AG04449 (cell line): ENCODE results near the gene LRP2.

Experiments
- CTCF ChIA-PET: fragments of 350-600 bp; formaldehyde crosslinking; extraction: SDS; loops from one replicate; lab custom pipeline; 2021; ENCODE audit warnings: antibody characterized with exemption; lab: Yijun Ruan, JAX
- POLR2A ChIA-PET: fragments of 400-600, 350-600 bp; formaldehyde crosslinking; extraction: SDS; loops from one replicate; lab custom pipeline; 2020; ENCODE audit warnings: antibody characterized with exemption, inconsistent platforms; lab: Yijun Ruan, JAX
- DNase-seq: peaks from one replicate; pipeline ENCODE4 v3.0.0-alpha.2; 2010; ENCODE audit warnings: low read depth, low spot score
- H3K4me3 ChIP-seq: 2 replicates; pipeline ENCODE4 v1.5.1; 2011; ENCODE audit warnings: low read depth, mild to moderate bottlenecking, control low read depth, low read length
- TF ChIP-seq, protein P1 (sequence below): IDR thresholded peaks from one replicate; pipeline ENCODE4 v1.5.1; 2011; ENCODE audit warnings: mild to moderate bottlenecking, moderate library complexity, low read length, control low read depth, inconsistent platforms; ENCODE audit not compliant: insufficient read depth; ENCODE audit errors: missing control alignments

Gene LRP2

DNA sequence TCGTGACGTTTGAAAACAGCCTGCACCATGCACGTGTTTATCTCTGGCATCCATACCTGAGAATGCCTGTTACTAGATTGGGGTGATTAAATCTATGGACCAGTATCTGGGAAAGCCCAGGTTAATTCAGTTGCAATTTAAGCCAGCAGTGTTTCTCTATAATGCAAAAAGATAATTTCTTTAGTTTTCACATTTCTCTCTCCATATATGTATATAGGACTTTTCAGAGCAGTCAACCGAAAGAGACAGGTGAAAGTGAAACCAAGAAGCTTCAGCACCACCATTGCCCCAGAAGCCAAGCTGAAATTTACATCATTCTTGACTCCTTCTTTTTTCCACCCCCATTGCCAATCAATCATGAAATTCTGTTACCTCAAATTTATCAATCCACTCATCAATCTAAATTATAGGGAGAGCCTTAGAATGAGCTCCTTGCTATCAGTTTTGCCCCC, 2.7 kb upstream of the LRP2 start:
- ChIA-PET CTCF (no interaction called here), POLR2A (no interaction called here)
- no peak for DNase-seq
- H3K4me3 ChIP-seq, result peak overlapping the region; percentile 49
- TF ChIP-seq, protein P1, sequence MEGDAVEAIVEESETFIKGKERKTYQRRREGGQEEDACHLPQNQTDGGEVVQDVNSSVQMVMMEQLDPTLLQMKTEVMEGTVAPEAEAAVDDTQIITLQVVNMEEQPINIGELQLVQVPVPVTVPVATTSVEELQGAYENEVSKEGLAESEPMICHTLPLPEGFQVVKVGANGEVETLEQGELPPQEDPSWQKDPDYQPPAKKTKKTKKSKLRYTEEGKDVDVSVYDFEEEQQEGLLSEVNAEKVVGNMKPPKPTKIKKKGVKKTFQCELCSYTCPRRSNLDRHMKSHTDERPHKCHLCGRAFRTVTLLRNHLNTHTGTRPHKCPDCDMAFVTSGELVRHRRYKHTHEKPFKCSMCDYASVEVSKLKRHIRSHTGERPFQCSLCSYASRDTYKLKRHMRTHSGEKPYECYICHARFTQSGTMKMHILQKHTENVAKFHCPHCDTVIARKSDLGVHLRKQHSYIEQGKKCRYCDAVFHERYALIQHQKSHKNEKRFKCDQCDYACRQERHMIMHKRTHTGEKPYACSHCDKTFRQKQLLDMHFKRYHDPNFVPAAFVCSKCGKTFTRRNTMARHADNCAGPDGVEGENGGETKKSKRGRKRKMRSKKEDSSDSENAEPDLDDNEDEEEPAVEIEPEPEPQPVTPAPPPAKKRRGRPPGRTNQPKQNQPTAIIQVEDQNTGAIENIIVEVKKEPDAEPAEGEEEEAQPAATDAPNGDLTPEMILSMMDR, result no peak

DNA sequence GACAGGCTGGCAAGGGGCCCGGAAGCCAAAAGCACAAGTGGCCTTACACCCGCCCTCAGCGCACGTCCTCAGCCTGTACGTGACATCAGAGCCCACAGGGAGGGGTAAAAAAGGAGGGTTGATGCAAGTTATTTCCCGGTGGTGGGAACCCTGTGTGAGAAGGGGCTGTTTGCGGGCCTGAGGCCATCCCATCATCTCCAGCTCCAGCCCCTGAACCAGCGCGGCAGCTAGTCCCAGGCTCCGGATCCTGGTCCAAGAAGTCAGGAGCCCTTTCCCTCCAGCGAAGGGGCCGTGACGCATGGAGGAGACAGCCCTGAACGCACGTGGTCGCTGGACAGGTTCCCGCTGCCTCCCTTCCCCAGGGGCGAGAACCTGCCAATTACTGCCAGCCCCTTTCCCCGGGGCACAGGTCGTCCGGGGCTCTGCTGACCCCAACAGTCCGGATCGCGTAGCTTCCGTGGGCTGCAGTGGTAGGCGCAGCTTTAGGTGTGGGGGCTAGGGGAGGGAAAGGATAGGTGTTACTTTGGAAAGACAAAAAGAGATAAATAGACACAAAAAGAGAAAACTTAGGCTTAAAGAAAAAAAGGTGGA, 1.3 kb upstream of the LRP2 start:
- peak overlapping the region; percentile 49 for H3K4me3 ChIP-seq
- TF ChIP-seq, protein P1, result no peak
- ChIA-PET CTCF (no interaction called here), POLR2A (no interaction called here)
- DNase-seq, result no peak

DNA sequence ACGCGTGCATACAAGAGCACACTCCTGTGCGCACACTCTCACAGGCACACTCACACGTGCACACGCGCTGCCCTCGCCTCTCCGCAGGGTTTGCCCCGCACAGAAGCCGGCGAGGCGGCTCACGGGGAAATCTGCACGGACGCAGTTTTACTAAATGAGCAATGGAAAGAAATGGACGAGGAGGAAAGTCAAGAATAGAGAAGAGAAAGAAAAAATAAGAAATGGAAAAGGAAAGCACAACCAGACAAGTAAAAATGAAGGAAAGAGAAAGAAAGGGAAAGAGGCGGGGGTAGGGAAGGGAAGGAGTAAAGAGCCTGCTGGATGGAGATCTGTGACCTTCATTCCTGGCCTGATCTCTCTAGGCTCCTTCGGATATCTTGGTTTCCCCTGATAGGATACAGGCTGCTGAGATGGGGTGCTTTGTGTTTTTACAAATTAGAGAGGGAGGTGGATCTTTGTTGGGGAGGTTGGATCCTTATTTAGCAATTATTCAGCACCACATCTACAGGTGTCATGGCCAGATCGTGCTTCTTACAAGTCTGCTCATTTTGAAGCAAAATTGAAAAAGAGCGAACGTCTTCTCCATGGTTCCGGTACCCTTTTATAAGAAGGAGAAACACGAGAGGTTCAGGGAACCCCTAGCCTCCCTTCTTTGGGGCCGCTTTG, 693 bp upstream of the LRP2 start:
- peak overlapping the region; percentile 38 for H3K4me3 ChIP-seq
- TF ChIP-seq, protein P1, result no peak
- POLR2A ChIA-PET, result no interaction called here
- CTCF ChIA-PET, result no interaction called here
- DNase-seq, result no peak

DNA sequence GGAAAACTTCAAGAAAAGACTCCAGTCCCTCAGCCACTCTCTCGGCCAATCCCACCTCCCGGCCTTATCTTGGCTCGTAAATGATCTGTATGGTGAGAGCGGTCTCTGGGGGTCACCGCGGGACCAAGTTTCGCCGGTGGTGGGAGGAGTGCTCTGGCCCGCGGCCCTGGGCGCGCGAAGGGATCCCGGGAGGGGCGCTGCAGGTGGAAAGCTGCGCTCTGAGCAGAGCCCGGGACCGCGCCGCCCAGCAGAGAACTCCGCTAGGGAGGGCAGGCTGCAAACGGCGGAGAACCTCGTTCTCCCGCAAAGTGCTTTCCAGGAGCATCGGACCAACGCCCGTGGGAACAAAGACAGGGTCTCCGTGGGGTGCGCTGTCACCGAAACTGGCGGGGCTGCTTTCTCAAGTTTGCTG, 622 bp downstream of the LRP2 start:
- H3K4me3 ChIP-seq, result peak overlapping the region; percentile 18; the same call in 1 of the 2 replicates
- POLR2A ChIA-PET, result no interaction called here
- CTCF ChIA-PET, result no interaction called here
- TF ChIP-seq, protein P1, result no peak
- DNase-seq, result no peak

DNA sequence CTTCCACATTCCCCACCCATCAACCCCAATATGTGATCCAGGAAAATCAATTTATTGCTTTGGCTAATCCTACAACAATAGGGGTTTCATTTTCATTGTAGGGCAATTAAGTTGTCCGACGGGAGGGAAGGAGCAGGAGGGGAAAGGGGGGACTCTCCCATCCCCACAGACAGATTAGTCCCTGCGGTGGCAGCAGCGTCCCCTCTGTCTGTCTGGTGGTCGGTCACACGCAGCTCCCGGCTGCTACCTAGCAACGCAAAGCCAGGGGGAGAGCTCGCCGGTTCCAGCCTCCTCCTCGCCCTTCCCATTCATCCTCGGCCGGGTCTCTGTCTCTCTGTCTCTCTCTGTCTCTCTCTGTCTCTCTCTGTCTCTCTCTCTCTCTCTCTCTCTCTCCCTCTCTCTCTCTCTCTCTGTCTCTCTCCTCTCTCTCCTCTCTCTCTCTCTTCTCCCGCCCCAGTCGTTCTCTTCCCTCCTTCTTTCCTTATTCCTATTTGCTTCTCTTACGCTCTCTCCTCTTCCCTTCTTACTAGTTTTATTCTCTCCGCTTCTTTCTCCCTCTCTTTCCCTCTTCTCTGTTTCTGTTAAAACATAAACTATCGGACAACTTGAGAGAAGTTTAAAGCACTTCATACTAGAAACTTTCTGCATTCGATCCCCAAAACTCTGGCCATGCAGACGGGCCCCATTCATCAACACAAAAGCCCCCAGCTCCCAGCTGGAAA, 1.2 kb downstream of the LRP2 start:
- ChIA-PET POLR2A (no interaction called here), CTCF (no interaction called here)
- peak overlapping the region; percentile 23; the same call in 1 of the 2 replicates for H3K4me3 ChIP-seq
- DNase-seq, result no peak
- TF ChIP-seq, protein P1, result no peak

DNA sequence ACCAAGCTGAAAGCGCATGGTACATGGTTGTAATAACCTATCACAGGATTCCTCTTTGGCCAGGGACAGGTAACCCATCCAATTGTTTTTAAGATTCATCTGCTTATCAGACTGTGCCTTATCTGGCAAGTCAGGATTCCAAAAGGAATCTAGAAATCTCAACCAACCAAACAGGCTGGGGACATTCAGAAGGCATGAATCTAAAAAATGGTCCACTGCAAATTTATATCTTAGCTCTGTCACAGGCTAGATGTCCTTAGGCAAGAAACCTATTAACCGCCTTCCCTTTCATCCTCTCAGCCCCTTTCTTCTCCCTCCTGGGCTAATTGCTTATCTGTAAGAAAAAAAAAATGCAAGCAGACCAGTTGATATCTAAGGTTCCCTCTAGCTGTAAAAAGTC, 4.3 kb downstream of the LRP2 start:
- ChIA-PET CTCF (no interaction called here), POLR2A (no interaction called here)
- no peak overlapping the region for H3K4me3 ChIP-seq
- no peak for DNase-seq
- TF ChIP-seq, protein P1, result no peak
